ENCODE results near the gene BBLN.
"Not testable (repeated sequence)": the region's sequence is repeated elsewhere in the genome, so short reads cannot be mapped to it uniquely, and the experiment has no call there.

The BBLN gene

GRCh38 chr9:128164307-128164885, 4.3 kb downstream of the BBLN start:
- DNase-seq, result no peak

- DNase-seq, result no peak
Observed at GRCh38 chr9:128166169-128166568, 6.1 kb downstream of the BBLN start.

- DNase-seq, result no peak
Observed at GRCh38 chr9:128167209-128167608, 7.1 kb downstream of the BBLN start.

GRCh38 chr9:128168731-128169308, 8.8 kb downstream of the BBLN start:
- no peak for DNase-seq

- no peak for DNase-seq
Observed at GRCh38 chr9:128169492-128169891, 9.4 kb downstream of the BBLN start.

GRCh38 chr9:128169925-128170324, 9.9 kb downstream of the BBLN start:
- DNase-seq, result no peak

- DNase-seq, result no peak
Observed at GRCh38 chr9:128174062-128174461, 14.0 kb downstream of the BBLN start.

- DNase-seq, result no peak
Observed at GRCh38 chr9:128175102-128175563, 15.1 kb downstream of the BBLN start.

- no peak for DNase-seq
Observed at GRCh38 chr9:128175726-128176125, 15.7 kb downstream of the BBLN start.

GRCh38 chr9:128178806-128179431, 18.9 kb downstream of the BBLN start:
- no peak for DNase-seq

GRCh38 chr9:128180001-128180400, 19.9 kb downstream of the BBLN start:
- no peak for DNase-seq

GRCh38 chr9:128180447-128180846, 20.4 kb downstream of the BBLN start:
- no peak for DNase-seq

- DNase-seq, result not testable (repeated sequence)
Observed at GRCh38 chr9:128181480-128181879, 21.4 kb downstream of the BBLN start.

GRCh38 chr9:128182893-128183588, 23.0 kb downstream of the BBLN start:
- no peak for DNase-seq

GRCh38 chr9:128185979-128186965, 26.2 kb downstream of the BBLN start:
- no peak for DNase-seq

- DNase-seq, result no peak
Observed at GRCh38 chr9:128187361-128187760, 27.3 kb downstream of the BBLN start.

GRCh38 chr9:128188209-128188608, 28.1 kb downstream of the BBLN start:
- no peak for DNase-seq

- no peak for DNase-seq
Observed at GRCh38 chr9:128190013-128190412, 29.9 kb downstream of the BBLN start.

- DNase-seq, result no peak
Observed at GRCh38 chr9:128190516-128191405, 30.7 kb downstream of the BBLN start.

- DNase-seq, result no peak
Observed at GRCh38 chr9:128191406-128192046, 31.5 kb downstream of the BBLN start, which contains the start of gene CIZ1. CIZ1 (minus strand) TSS chr9:128191572; CDS start chr9:128190857, 715 bp downstream.
